GM19035 (cell line): ENCODE measurements around the gene SLC2A5.

ENCODE experiments used
- ATAC-seq: cut with Tn5 transposase; IDR thresholded peaks from one replicate; pipeline ENCODE4 v1.9.1; 2021; ENCODE audit not compliant: unreplicated experiment

SLC2A5 gene

DNA sequence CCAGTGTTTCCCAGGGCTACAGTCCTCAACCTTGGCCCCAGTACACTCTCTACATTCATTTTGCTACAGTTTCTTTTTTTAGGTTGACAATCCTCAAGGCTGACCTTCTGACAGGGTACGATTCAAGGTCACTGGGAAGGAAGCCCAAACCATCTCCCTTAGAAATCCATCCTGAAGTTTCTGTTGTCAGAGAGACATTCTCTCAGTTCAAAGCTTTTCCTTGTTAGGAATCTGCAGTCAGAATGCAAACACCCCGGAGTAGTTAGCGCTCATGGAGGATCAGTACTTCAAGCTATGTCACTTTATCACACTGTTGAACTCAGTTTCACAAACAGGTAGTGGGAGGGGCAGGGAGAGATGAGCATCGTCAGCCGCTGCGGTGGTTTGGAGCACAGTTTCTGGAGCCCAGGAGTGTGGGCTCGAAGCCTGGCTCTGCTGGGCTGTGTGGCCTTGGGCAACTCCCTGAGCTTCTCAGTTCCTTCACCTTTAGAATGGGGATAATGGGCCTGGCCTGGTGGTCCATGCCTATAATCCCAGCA, 4.2 kb downstream of the SLC2A5 start:
- ATAC-seq: no peak

DNA sequence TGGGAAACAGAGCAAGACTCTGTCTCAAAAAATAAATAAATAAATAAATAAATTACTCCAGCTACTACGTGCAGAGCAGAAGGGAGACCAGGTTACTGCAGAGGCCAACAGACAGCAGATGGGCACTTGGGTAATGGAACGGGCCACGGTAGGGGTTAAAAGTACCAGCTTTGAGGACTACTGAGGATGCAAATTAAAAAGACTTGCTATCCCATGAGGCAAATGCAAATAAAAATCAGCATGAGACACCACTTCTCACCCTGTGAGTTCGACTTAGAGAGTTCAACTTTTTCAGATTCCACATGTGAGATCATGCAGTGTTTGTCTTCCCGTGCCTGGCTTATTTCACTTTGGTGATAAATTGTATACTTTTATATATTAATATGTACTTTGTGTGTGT, 6.6 kb downstream of the SLC2A5 start:
- no peak for ATAC-seq

GRCh38 chr1:9062021-9062471, 7.4 kb downstream of the SLC2A5 start:
- no peak for ATAC-seq

- ATAC-seq: no peak
Measured at GRCh38 chr1:9061252-9061960, 8.0 kb downstream of the SLC2A5 start.

GRCh38 chr1:9059891-9060744, 9.3 kb downstream of the SLC2A5 start:
- no peak for ATAC-seq

- ATAC-seq: no peak
Measured at GRCh38 chr1:9058465-9058864, 11.0 kb downstream of the SLC2A5 start.

- no peak for ATAC-seq
Measured at GRCh38 chr1:9057851-9058250, 11.6 kb downstream of the SLC2A5 start.

DNA sequence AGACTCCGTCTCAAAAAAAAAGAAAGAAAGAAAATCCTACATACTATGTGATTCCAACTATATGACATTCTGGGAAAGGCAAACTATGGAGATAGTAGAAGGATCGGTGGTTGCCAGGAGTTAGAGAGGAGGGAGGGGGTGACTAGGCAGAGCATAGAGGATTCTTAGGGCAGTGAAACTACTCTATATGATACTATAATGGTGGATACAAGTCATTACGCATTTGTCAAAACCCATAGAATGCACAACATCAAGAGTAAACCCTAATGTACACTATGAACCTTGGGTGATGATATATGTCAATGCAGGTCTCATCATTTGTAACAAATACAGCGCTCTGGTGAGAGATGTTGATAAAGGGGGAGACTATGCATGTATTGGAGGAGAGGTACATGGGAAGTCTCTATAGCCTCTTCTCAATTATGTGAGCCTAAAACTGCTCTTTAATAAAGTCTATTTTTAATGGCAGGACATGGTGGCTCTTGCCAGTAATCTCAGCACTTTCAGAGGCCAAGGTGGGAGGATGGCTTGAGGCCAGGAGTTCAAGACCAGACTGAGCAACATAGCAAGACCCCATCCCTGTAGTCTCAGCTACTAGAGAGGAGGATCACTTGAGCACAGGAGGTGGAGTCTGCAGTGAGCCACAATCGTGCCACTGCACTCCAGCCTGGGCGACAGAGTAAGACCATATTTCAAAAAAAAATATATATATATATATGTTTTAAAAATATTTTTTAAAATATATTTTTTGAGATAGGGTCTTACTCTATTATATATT, 17.0 kb downstream of the SLC2A5 start:
- no peak for ATAC-seq

DNA sequence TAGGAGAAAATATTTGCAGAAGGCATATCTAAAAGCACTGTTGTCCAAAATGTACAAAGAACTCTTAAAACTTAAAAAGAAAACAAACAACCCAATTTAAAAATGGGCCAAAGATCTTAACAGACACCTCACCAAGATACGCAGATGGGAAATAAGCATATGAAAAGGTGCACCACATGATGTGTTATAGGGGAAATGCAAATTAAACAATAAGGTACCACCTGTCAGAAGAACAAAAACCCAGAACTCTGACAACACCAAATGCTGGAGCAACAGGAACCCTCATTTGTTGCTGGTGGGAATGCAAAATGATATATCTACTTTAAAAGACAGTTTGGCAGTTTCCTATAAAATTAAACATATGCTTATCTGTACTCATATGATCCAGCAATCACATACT, 18.1 kb downstream of the SLC2A5 start:
- ATAC-seq: no peak

DNA sequence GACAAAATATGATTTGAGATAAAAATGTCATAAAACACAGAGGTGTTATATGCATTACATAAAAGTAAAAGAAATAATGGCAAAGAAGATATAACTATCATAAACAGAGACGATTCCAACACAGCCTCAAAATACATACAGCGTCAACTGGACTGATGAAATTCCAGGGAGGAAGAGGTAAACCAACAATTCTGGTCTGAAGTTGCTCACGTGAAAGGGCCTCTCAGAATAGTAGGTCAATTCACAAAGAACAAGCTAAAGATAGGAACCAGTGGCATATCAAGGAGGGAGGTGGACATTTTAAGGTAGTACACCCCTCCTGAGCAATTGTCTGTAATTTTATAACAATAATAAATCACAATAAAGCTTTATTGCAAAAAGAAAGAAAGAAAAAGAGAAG, 18.6 kb downstream of the SLC2A5 start:
- no peak for ATAC-seq

DNA sequence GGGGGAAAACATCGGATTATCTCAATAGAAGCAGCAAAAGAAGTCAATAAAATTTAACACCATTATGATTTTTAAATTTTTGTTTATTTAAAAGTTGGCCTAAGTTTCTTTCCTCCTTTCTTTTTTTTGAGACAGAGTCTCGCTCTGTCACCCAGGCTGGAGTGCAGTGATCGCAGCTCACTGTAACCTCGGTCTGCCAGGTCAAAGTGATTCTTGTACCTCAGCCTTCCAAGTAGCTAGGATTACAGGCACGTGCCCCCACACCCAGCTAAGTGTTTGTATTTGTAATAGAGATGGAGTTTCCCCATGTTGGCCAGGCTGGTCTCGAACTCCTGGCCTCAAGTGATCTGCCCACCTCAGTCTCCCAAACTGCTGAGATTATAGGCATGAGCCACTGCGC, 20.9 kb downstream of the SLC2A5 start:
- ATAC-seq: no peak

GRCh38 chr1:9047019-9047418, 22.4 kb downstream of the SLC2A5 start:
- no peak for ATAC-seq

GRCh38 chr1:9045861-9046510, 23.4 kb downstream of the SLC2A5 start:
- no peak for ATAC-seq

GRCh38 chr1:9044236-9044635, 25.2 kb downstream of the SLC2A5 start:
- ATAC-seq: no peak

- no peak for ATAC-seq
Measured at GRCh38 chr1:9042272-9042671, 27.2 kb downstream of the SLC2A5 start.

DNA sequence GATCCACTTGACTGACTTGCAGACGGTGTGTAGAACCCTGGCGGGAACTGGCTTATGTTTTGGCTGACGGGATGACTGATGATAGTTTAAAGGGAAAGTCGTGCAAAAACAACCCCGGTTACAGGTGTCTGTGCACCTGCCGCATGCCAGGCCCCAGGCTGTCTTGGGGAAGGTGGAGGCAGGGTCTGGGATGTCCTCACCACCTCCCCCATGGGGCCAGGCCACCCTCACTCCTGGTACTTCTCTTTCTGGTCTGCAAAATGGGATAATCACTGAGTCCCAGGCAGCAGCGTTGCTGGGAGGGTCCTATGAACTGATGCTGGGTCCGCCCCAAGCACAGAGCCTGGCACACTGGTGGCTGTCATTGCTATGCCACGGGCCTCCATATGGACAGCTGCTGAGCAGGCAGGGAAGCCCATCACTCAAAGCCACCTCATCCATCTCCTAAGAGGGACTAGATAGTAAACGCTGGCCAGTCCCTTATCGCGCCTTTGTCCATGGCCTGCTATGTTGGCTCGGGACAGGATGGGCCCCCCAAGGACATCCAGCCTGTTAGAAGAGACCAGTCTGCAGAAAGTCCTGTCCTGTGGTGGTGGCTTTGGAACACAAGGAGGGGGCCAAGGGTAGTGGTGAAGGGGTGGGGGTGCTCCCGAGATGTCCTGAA, 28.2 kb downstream of the SLC2A5 start:
- no peak for ATAC-seq

GRCh38 chr1:9040659-9041030, 28.8 kb downstream of the SLC2A5 start:
- no peak for ATAC-seq

- no peak for ATAC-seq
Measured at GRCh38 chr1:9039761-9040658, 29.4 kb downstream of the SLC2A5 start.
